PC-9 (cell line): ENCODE measurements around the gene XPO6. TPM values are rescaled to one million over a fixed set of nuclear protein-coding genes. Genes with fewer than 3 reads are reported as not detected.

Experiments used
- BruUV-seq: library from RNA; stranded (reverse); fragments of 400-500 nt; replicated peaks from 2 replicates; lab custom pipeline; 2021; lab: Mats Ljungman, UMichigan
- CTCF ChIA-PET: fragments of 300-600 bp; sonication (Branson Sonifier 250); formaldehyde crosslinking; loops from one replicate; lab custom pipeline; 2022; ENCODE audit warnings: antibody characterized with exemption; lab: Charles Lee
- POLR2A ChIA-PET: fragments of 300-600 bp; sonication (Branson Sonifier 250); formaldehyde crosslinking; loops from one replicate; lab custom pipeline; 2022; ENCODE audit warnings: antibody characterized with exemption; ENCODE audit not compliant: unreplicated experiment; lab: Charles Lee
- DNase-seq, 2 experiments: peaks; one replicate each; pipeline versions ENCODE4 v3.0.0 to v3.0.0-alpha.2; 2015 to 2022; ENCODE audit warnings: mixed read lengths in 1 of 2
- H2AFZ ChIP-seq: fragments of 200-600 bp; sonication (generic); 2 replicates; pipeline ENCODE4 v1.8.1; 2017; ENCODE audit warnings: antibody characterized with exemption
- H3F3A ChIP-seq: fragments of 200-600 bp; sonication (generic); 2 replicates; pipeline ENCODE4 v1.8.1; 2017; ENCODE audit warnings: antibody characterized with exemption, mild to moderate bottlenecking, low read depth; ENCODE audit not compliant: insufficient read depth
- H3K27ac ChIP-seq: fragments of 200-600 bp; sonication (generic); 2 replicates; pipeline ENCODE4 v1.6.1; 2016; ENCODE audit warnings: mixed run types
- H3K27me3 ChIP-seq: fragments of 200-600 bp; sonication (generic); 2 replicates; pipeline ENCODE4 v1.6.1; 2016; ENCODE audit warnings: low read depth, mixed run types; ENCODE audit not compliant: insufficient read depth
- H3K36me3 ChIP-seq: fragments of 200-600 bp; sonication (generic); 2 replicates; pipeline ENCODE4 v1.6.1; 2016; ENCODE audit warnings: low read depth, mixed run types
- H3K4me1 ChIP-seq: fragments of 200-600 bp; sonication (generic); replicated peaks from 2 replicates; pipeline ENCODE4 v1.6.1; 2016; ENCODE audit warnings: mixed run types; ENCODE audit not compliant: insufficient read depth
- H3K4me2 ChIP-seq: fragments of 200-600 bp; sonication (generic); 2 replicates; pipeline ENCODE4 v1.6.1; 2017; ENCODE audit warnings: mixed run types
- H3K4me3 ChIP-seq: fragments of 200-600 bp; sonication (generic); 2 replicates; pipeline ENCODE4 v1.6.1; 2016; ENCODE audit warnings: mixed run types
- H3K79me2 ChIP-seq: fragments of 200-600 bp; sonication (generic); 2 replicates; pipeline ENCODE4 v1.6.1; 2017; ENCODE audit warnings: low read depth, mixed run types
- H3K9me2 ChIP-seq: fragments of 200-600 bp; sonication (generic); 2 replicates; pipeline ENCODE4 v1.8.1; 2017; ENCODE audit warnings: mild to moderate bottlenecking; ENCODE audit not compliant: insufficient read depth
- H3K9me3 ChIP-seq: fragments of 200-600 bp; sonication (generic); 2 replicates; pipeline ENCODE4 v1.8.1; 2016; ENCODE audit warnings: low read depth; ENCODE audit not compliant: insufficient read depth
- H4K20me1 ChIP-seq: fragments of 200-600 bp; sonication (generic); 2 replicates; pipeline ENCODE4 v1.8.1; 2017; ENCODE audit not compliant: insufficient read depth
- CTCF ChIP-seq: fragments of 200-600 bp; sonication (generic); conservative IDR thresholded peaks from 2 replicates; pipeline ENCODE4 v1.6.1; 2017; ENCODE audit warnings: mixed run types, antibody characterized with exemption, mild to moderate bottlenecking, moderate library complexity
- EZH2 ChIP-seq: fragments of 200-600 bp; sonication (generic); IDR thresholded peaks from 2 replicates; pipeline ENCODE4 v1.8.0; 2017; ENCODE audit warnings: antibody characterized with exemption, low read depth
- intact Hi-C: fragments of 100-400 bp; cut with micrococcal nuclease; formaldehyde crosslinking; loops from one replicate; pipeline ENCODE4 v1.10.0; 2022; ENCODE audit not compliant: unreplicated experiment
- total RNA-seq: library from RNA; stranded (reverse); gene quantifications from 2 replicates; pipeline ENCODE4 v1.2.3, GENCODE V29; 2021

Gene XPO6
- total RNA-seq, 1 experiment from 2014 or later: 154 TPM

- DNase-seq: no peak
- Histone ChIP-seq H3K27ac (peak overlapping the region; percentile 41), H3K4me1 (peaks cover 30% of the 10 kb centered on the region), H2AFZ (no peak overlapping the region), H3K36me3 (peaks cover 19% of the 10 kb centered on the region; the same call in 1 of the 2 replicates), H3K4me3 (no peak overlapping the region), H3K9me2 (no peaks in the 10 kb centered on the region), H4K20me1 (peaks cover 26% of the 10 kb centered on the region; the same call in 1 of the 2 replicates), H3F3A (peaks cover 30% of the 10 kb centered on the region), H3K79me2 (peaks cover 97% of the 10 kb centered on the region), H3K9me3 (0 out of 2 replicates have a peak, but pooled peaks cover 4% of the 10 kb centered on the region), H3K27me3 (no peaks in the 10 kb centered on the region), H3K4me2 (peak overlapping the region; percentile 12)
- TF ChIP-seq CTCF (no peak), EZH2 (no peak)
- intact Hi-C loops: no loop called here
- BruUV-seq: no TSS peak
- CTCF ChIA-PET: no interaction called here
- POLR2A ChIA-PET: no interaction called here
These were observed 29.6 kb downstream of the XPO6 start for GRCh38 chr16:28182183-28182582.

GRCh38 chr16:28181515-28181914 is 30.2 kb downstream of the XPO6 start:
- Histone ChIP-seq H3F3A (peaks cover 30% of the 10 kb centered on the region), H3K4me1 (peaks cover 30% of the 10 kb centered on the region), H3K27me3 (no peaks in the 10 kb centered on the region), H2AFZ (no peak overlapping the region), H3K9me2 (no peaks in the 10 kb centered on the region), H3K79me2 (peaks cover 94% of the 10 kb centered on the region), H3K9me3 (0 out of 2 replicates have a peak, but pooled peaks cover 4% of the 10 kb centered on the region), H4K20me1 (peaks cover 26% of the 10 kb centered on the region; the same call in 1 of the 2 replicates), H3K36me3 (peaks cover 19% of the 10 kb centered on the region; the same call in 1 of the 2 replicates), H3K27ac (peak overlapping the region; percentile 41), H3K4me2 (peak overlapping the region; percentile 16), H3K4me3 (no peak overlapping the region)
- peak; percentile 59 to 81 for DNase-seq
- intact Hi-C loops: loop anchor here (1.0 kb wide), 1 partner anchor 13 kb away; no protein-coding TSS in a partner anchor
- ChIA-PET CTCF (interaction anchor here (0.7 kb wide), 1 partner anchor 796 kb away, joined by 5 read pairs; no protein-coding TSS in a partner anchor), POLR2A (interaction anchor here (0.5 to 0.8 kb wide), 3 partner anchors 13 to 793 kb away, joined by 5 to 30 read pairs (median 16); no protein-coding TSS in a partner anchor)
- BruUV-seq: no TSS peak
- TF ChIP-seq CTCF (no peak), EZH2 (no peak)

- peak overlapping the region; percentile 16; the same call in 1 of the 2 replicates for H3K4me2 ChIP-seq
These were observed 30.9 kb downstream of the XPO6 start for GRCh38 chr16:28180655-28181460.

More at GRCh38 chr16:28180655-28181460, 30.9 kb downstream of the XPO6 start:
- no peaks in the 10 kb centered on the region for H3K9me2 ChIP-seq
- H3K79me2 ChIP-seq: peaks cover 93% of the 10 kb centered on the region
- peaks cover 18% of the 10 kb centered on the region; the same call in 1 of the 2 replicates for H3K36me3 ChIP-seq
- no peaks in the 10 kb centered on the region for H3K27me3 ChIP-seq
- 0 out of 2 replicates have a peak, but pooled peaks cover 4% of the 10 kb centered on the region for H3K9me3 ChIP-seq
- intact Hi-C loops: loop anchor here (1.0 kb wide), 1 partner anchor 13 kb away; no protein-coding TSS in a partner anchor
- peaks cover 30% of the 10 kb centered on the region for H3K4me1 ChIP-seq
- peaks cover 26% of the 10 kb centered on the region; the same call in 1 of the 2 replicates for H4K20me1 ChIP-seq
- no peak overlapping the region for H3K4me3 ChIP-seq
- ChIA-PET CTCF (interaction anchor here (0.7 kb wide), 1 partner anchor 796 kb away, joined by 5 read pairs; no protein-coding TSS in a partner anchor), POLR2A (interaction anchor here (0.5 to 0.8 kb wide), 3 partner anchors 13 to 793 kb away, joined by 5 to 30 read pairs (median 16); no protein-coding TSS in a partner anchor)
- no peak overlapping the region for H2AFZ ChIP-seq
- DNase-seq: no peak
- H3F3A ChIP-seq: peaks cover 31% of the 10 kb centered on the region
- TF ChIP-seq EZH2 (no peak), CTCF (no peak)
- H3K27ac ChIP-seq: peak overlapping the region; percentile 41
- no TSS peak for BruUV-seq
